Measurements from ENCODE around the gene SKA3.
"Not testable (repeated sequence)": the region's sequence is repeated elsewhere in the genome, so short reads cannot be mapped to it uniquely, and the experiment has no call there.

The SKA3 gene

DNA sequence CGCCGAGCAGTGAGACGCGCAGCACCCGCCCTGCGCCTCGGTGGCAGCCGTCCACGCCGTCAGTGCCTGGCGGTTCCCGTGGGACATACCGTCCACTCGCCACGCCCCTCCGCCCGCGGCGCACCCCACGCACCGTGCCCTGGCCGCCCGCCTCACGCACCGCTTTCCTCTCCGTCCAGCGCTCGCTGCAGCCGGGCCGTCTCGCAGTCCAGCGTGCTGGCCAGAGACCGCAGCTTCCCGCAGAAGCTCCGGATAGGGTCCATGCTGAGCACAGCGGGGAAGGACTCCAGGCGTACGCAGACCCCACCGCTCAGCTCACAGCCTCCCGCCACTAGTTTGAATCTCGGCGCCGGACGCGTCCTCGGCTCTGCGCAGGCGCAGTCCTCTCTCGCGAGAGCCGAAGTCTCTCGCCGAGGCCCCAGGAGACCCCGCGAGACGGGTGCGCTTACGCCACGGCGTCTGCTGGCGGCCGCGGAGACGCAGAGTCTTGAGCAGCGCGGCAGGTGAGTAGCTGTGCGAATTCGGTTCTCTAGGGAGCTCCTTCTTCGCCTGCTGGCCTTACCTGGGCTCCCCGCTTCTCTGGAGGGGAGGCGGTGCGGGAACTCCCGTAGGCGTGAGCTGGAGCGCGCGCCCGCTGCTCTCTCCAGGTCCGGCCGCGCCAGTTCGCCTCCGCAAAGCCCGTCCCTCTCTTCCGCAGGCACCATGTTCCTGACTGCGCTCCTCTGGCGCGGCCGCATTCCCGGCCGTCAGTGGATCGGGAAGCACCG, at the start of gene SKA3, which contains the start of gene MRPL57:
Gene SKA3 (minus strand): TSS at position 338 of the 767 bp plus-strand sequence. CDS start 75 bp downstream, at position 263.
Gene MRPL57 (plus strand): TSS at position 444 of the 767 bp plus-strand sequence. CDS start 259 bp downstream, at position 703.
- DNase-seq = peak; percentile 95

GRCh38 chr13:21225082-21225481, 48.7 kb upstream of the SKA3 start:
- DNase-seq = no peak

GRCh38 chr13:21221268-21221667, 44.9 kb upstream of the SKA3 start:
- DNase-seq = no peak

DNA sequence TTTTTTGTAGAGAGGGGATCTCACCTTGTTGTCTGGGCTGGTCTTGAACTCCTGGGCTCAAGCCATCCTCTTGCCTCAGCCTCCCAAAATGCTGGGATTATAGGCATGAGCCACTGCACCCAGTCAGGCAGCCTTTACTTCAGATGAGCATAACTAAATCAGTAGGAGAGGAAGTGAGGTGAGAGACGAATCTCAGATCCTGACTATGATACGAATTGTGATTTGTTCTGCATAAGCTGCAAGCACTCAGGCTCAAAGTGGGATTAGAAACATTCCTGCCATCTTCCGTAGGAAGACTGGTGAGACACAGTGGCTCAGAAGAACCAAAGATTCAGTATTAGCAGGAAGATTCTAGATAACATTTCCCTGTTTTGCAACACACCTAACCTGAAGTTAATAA, 43.4 kb upstream of the SKA3 start:
- not testable (repeated sequence) for DNase-seq

DNA sequence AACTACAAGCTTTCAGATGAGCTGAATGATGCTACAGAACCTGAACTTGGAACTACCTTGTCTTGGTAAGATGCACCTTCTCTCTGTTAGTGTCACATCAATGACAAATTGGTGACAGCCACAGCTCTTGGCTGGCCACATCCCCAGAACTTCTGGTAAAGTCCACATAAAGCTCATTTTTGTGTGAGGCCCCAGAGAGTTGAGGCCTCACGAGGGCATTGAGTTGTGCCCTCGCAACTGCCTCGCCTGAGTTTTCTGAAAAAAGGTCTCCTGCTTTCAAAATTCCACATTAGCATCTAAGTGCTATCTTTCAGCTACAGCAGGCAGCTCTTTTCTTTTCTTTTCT, 42.7 kb upstream of the SKA3 start:
- DNase-seq = no peak

GRCh38 chr13:21218351-21219035, 42.1 kb upstream of the SKA3 start:
- DNase-seq = no peak

DNA sequence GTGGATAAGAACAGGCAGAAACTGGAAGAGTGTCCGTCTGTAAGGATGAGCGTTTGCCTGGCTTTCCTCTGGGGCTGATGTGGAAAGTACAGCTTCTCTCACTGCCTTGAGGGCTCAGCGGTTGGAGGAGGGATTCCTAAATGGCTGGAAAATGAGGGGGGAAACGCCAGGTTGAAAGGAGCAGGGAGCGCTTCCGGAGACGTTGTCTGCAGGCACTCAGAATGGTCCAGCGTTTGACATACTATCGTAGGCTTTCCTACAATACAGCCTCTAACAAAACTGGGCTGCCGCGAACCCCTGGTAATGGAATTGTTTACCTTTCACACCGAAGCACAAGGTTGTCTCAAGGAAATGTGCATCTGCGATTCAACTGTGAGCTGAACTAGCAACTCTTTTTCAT, 40.0 kb upstream of the SKA3 start:
- no peak for DNase-seq

GRCh38 chr13:21215419-21215818, 39.1 kb upstream of the SKA3 start:
- DNase-seq = not testable (repeated sequence)

DNA sequence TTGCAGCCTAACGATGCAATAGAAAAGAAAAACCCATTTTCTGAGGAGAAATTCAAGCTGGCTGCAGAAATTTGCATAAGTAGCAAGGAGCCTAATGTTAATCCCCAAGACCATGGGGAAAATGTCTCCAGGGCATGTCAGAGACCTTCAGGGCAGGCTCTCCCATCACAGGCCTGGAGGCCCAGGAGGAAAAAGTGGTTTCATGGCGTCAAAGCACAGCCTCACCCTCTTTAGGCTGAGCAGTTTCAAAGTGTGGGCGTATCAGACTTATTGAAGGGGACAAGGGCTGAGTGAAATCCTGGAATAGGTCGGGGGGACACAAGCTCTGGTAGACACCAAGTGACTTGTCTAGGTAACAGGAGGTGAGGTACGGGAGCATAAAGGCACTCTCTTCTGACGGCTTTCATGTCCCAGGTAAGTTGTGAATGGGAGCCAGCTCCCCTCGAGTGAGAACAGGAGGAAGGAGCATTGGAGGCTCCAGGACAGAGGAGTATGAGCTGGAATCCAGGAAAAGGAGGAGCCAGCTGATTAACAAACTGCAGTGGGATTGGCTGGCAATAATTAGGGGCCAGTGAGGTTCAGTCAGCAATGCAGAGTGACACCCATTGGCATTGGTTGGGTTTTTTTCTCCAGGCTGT, 35.9 kb upstream of the SKA3 start:
- DNase-seq = no peak

- no peak for DNase-seq
These were observed 32.4 kb upstream of the SKA3 start for GRCh38 chr13:21208652-21209154.

DNA sequence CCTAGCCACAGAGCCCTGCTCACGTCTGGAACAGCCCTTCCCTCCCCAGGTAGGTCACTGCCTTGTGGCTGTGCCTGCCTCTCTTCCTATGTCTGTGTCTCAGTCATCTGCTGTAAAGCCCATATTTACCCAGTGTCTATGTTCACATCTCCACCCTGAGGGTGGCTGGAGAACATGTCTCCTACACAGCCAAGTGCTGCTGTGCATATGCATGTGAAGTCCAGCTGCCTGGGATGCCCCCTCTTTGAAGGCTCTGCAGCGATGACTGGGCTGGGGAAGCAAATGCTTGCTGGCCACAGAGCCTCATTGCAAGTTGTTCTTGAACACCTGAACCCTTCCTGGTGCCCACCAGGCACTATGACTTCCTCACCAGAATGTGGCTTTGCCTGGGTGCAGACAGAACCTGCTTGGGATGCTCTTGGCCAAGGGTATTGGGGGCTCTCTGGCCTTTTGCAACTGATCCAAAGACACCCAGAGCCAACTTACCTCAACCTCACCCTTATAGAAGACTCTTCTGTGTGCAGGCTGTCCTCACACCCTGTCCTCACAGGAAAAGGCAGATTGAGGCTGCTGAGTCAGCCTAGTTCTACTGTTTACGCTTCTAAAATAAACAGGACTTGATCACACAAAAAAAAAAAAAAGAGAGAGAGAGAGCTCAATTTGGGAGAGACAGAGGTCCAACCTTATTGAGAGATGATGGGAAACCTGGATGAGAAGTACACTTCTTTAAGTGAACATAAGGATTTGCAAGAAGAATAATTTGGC, 26.6 kb upstream of the SKA3 start:
- no peak for DNase-seq

- DNase-seq = not testable (repeated sequence)
These were observed 25.3 kb upstream of the SKA3 start for GRCh38 chr13:21201456-21202190.

GRCh38 chr13:21198391-21198790, 22.0 kb upstream of the SKA3 start:
- DNase-seq = not testable (repeated sequence)

- DNase-seq = not testable (repeated sequence)
These were observed 21.4 kb upstream of the SKA3 start for GRCh38 chr13:21197606-21198225.

- DNase-seq = not testable (repeated sequence)
These were observed 18.4 kb upstream of the SKA3 start for GRCh38 chr13:21194756-21195155.

GRCh38 chr13:21186410-21186809, 10.1 kb upstream of the SKA3 start:
- not testable (repeated sequence) for DNase-seq

DNA sequence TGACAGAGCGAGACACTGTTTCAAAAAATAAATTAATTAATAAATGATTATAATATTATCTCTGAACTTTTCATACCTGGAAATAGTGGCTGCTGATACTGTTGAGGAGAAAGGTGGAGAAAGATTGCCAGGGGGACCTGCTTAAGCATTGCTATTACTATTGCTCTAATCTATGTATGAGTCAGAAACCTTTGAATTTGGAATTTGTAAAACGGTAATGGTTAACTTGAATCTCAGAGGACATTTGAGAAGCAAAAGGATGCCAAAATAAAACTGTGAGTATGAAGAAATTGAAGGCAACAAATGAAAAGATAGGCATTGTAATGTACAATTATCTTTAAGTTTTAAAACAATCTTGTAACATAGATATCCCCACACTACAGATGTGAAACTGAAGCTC, 5.3 kb upstream of the SKA3 start:
- DNase-seq = no peak

GRCh38 chr13:21176982-21177284, 581 bp upstream of the SKA3 start:
- DNase-seq = no peak

DNA sequence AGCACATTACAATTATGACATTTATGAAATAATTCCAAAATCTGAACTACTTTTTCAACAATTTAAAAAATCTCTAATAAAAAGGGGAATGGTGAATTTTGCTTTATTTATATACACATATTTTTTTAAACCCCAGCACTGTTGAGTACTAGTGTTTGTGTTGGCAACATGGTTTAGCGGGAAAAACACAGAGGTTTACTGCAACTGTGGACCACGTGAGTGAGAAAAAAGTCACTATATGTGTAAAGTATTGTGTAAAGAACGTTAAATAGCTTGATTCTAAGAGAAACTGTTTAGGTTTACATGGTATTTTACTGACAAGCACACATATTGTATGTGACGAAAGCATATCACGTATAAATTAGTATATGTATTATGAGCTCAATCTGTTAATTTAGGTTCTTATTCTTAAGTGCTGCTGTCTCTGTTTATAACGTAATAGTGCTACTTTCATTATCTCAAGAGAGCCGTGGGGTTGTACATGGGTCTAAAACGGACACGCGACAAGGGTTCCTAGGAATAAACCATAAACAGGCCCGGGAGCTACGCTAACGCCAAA, 617 bp downstream of the SKA3 start:
- DNase-seq = no peak

DNA sequence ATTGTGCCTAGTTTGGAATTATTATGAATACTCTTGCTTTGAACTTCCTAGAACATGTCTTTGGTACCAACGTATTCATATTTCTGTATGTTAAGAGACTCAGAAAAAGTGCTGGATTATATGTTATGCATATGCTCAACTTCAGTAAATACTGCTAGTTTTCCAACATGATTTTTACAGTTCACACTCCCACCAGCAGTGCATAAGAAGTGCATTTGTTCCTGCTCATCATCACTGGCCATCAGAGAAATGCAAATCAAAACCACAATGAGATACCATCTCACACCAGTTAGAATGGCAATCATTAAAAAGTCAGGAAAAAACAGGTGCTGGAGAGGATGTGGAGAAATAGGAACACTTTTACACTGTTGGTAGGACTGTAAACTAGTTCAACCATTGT, 2.6 kb downstream of the SKA3 start:
- DNase-seq = not testable (repeated sequence)

- DNase-seq = no peak
These were observed 4.9 kb downstream of the SKA3 start for GRCh38 chr13:21171420-21171819.

Data from right hindlimb (tissue), 1 donor.